NCI-H1417 (cell line): ENCODE data around the gene WDR7.

Source experiments
- DNase-seq, 3 experiments: peaks; one replicate each; lab custom pipeline; 2025; lab: John Stamatoyannopoulos, UW

The WDR7 gene

GRCh38 chr18:57078614-57079013 lies 427.5 kb downstream of the WDR7 start:
- no peak for DNase-seq

- DNase-seq, result no peak
Measured at GRCh38 chr18:57080479-57080878, 429.3 kb downstream of the WDR7 start.

- no peak for DNase-seq
Measured at GRCh38 chr18:57081899-57082298, 430.7 kb downstream of the WDR7 start.

GRCh38 chr18:57083485-57083884 lies 432.3 kb downstream of the WDR7 start:
- DNase-seq, result no peak

- DNase-seq, result peak in 1 of 3 experiments; percentile 35
Measured at GRCh38 chr18:57084331-57085271, 433.4 kb downstream of the WDR7 start.

GRCh38 chr18:57085371-57085770 lies 434.2 kb downstream of the WDR7 start:
- no peak for DNase-seq

- no peak for DNase-seq
Measured at GRCh38 chr18:57086163-57086562, 435.0 kb downstream of the WDR7 start.
